ENCODE results near the gene ARID1B. TPM values are rescaled to one million over a fixed set of nuclear protein-coding genes. Genes with fewer than 3 reads are reported as not detected.

Gene ARID1B
- total RNA-seq, 1 donor from 2014 or later: 248 TPM

- TF ChIP-seq CTCF (IDR thresholded peaks at IDR 0.05): no peak
- ATAC-seq (ENCODE audit: low read depth): no peak
- peaks cover 78% of the 10 kb centered on the region for H3K4me1 Mint-ChIP-seq
- H3K36me3 Mint-ChIP-seq (ENCODE audit: low read depth): peaks cover 34% of the 10 kb centered on the region
- CTCF ChIA-PET: no interaction called here
- no peak overlapping the region for H3K4me3 Mint-ChIP-seq
- no peaks in the 10 kb centered on the region for H3K27me3 Mint-ChIP-seq
- no peak overlapping the region for H3K27ac Mint-ChIP-seq
- no peaks in the 10 kb centered on the region for H3K9me3 Mint-ChIP-seq
- intact Hi-C loops (cut with micrococcal nuclease): no loop called here
- DNase-seq: no peak
- POLR2A ChIA-PET: no interaction called here
Measured at GRCh38 chr6:156872903-156873302, 95.7 kb downstream of the ARID1B start.

- no peak for DNase-seq
- H3K36me3 Mint-ChIP-seq (ENCODE audit: low read depth): peaks cover 36% of the 10 kb centered on the region
- ATAC-seq (ENCODE audit: low read depth): no peak
- H3K4me1 Mint-ChIP-seq: peaks cover 78% of the 10 kb centered on the region
- H3K4me3 Mint-ChIP-seq: no peak overlapping the region
- intact Hi-C loops (cut with micrococcal nuclease): no loop called here
- ChIA-PET POLR2A (no interaction called here), CTCF (no interaction called here)
- no peaks in the 10 kb centered on the region for H3K9me3 Mint-ChIP-seq
- TF ChIP-seq CTCF (IDR thresholded peaks at IDR 0.05): no peak
- H3K27ac Mint-ChIP-seq: no peak overlapping the region
- H3K27me3 Mint-ChIP-seq: no peaks in the 10 kb centered on the region
Measured at GRCh38 chr6:156873654-156874380, 96.6 kb downstream of the ARID1B start.

- CTCF ChIA-PET: no interaction called here
Measured at GRCh38 chr6:156875062-156875461, 97.9 kb downstream of the ARID1B start.

GRCh38 chr6:156876302-156876701 is 99.1 kb downstream of the ARID1B start:
- H3K4me3 Mint-ChIP-seq: no peak overlapping the region
- no peak overlapping the region for H3K27ac Mint-ChIP-seq

More at GRCh38 chr6:156875062-156875461, 97.9 kb downstream of the ARID1B start:
- Mint-ChIP-seq H3K36me3 (ENCODE audit: low read depth) (peaks cover 35% of the 10 kb centered on the region), H3K4me1 (peaks cover 82% of the 10 kb centered on the region), H3K27me3 (no peaks in the 10 kb centered on the region), H3K9me3 (no peaks in the 10 kb centered on the region), H3K27ac (no peak overlapping the region), H3K4me3 (no peak overlapping the region)
- intact Hi-C loops (cut with micrococcal nuclease): no loop called here
- no peak for TF ChIP-seq CTCF (IDR thresholded peaks at IDR 0.05)
- ATAC-seq (ENCODE audit: low read depth): no peak
- POLR2A ChIA-PET: no interaction called here
- no peak for DNase-seq

More at GRCh38 chr6:156876302-156876701, 99.1 kb downstream of the ARID1B start:
- Mint-ChIP-seq H3K27me3 (no peaks in the 10 kb centered on the region), H3K4me1 (peaks cover 75% of the 10 kb centered on the region), H3K36me3 (ENCODE audit: low read depth) (peaks cover 28% of the 10 kb centered on the region), H3K9me3 (no peaks in the 10 kb centered on the region)
- intact Hi-C loops (cut with micrococcal nuclease): no loop called here
- ATAC-seq (ENCODE audit: low read depth): no peak
- no peak for TF ChIP-seq CTCF (IDR thresholded peaks at IDR 0.05)
- ChIA-PET POLR2A (no interaction called here), CTCF (no interaction called here)
- no peak for DNase-seq
